Measurements from ENCODE around the gene MECR.
"Not testable (repeated sequence)": the region's sequence is repeated elsewhere in the genome, so short reads cannot be mapped to it uniquely, and the experiment has no call there.

DNA sequence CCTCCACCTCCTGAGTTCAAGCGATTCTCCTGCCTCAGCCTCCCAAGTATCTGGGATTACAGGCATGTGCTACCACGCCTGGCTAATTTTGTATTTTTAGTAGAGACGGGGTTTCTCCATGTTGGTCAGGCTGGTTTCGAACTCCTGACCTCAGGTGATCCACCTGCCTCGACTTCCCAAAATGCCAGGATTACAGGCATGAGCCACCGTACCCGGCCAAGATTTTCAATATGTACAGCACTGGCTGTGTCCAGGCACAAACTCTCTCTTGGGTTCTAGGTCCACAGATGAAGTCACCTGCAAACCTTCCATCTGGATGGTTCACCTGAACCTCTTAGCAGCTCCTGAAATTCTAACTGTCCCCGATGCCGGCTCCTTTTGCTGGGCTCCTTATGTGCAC, 80.4 kb downstream of the MECR start:
- TF ChIP-seq, protein P1, sequence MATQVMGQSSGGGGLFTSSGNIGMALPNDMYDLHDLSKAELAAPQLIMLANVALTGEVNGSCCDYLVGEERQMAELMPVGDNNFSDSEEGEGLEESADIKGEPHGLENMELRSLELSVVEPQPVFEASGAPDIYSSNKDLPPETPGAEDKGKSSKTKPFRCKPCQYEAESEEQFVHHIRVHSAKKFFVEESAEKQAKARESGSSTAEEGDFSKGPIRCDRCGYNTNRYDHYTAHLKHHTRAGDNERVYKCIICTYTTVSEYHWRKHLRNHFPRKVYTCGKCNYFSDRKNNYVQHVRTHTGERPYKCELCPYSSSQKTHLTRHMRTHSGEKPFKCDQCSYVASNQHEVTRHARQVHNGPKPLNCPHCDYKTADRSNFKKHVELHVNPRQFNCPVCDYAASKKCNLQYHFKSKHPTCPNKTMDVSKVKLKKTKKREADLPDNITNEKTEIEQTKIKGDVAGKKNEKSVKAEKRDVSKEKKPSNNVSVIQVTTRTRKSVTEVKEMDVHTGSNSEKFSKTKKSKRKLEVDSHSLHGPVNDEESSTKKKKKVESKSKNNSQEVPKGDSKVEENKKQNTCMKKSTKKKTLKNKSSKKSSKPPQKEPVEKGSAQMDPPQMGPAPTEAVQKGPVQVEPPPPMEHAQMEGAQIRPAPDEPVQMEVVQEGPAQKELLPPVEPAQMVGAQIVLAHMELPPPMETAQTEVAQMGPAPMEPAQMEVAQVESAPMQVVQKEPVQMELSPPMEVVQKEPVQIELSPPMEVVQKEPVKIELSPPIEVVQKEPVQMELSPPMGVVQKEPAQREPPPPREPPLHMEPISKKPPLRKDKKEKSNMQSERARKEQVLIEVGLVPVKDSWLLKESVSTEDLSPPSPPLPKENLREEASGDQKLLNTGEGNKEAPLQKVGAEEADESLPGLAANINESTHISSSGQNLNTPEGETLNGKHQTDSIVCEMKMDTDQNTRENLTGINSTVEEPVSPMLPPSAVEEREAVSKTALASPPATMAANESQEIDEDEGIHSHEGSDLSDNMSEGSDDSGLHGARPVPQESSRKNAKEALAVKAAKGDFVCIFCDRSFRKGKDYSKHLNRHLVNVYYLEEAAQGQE (IDR thresholded peaks at IDR 0.05; ENCODE audit: unreplicated experiment), result not testable (repeated sequence)
- TF ChIP-seq POLR2AphosphoS5 (IDR thresholded peaks at IDR 0.05; ENCODE audit: low read depth), result not testable (repeated sequence)
- TF ChIP-seq, protein P2, sequence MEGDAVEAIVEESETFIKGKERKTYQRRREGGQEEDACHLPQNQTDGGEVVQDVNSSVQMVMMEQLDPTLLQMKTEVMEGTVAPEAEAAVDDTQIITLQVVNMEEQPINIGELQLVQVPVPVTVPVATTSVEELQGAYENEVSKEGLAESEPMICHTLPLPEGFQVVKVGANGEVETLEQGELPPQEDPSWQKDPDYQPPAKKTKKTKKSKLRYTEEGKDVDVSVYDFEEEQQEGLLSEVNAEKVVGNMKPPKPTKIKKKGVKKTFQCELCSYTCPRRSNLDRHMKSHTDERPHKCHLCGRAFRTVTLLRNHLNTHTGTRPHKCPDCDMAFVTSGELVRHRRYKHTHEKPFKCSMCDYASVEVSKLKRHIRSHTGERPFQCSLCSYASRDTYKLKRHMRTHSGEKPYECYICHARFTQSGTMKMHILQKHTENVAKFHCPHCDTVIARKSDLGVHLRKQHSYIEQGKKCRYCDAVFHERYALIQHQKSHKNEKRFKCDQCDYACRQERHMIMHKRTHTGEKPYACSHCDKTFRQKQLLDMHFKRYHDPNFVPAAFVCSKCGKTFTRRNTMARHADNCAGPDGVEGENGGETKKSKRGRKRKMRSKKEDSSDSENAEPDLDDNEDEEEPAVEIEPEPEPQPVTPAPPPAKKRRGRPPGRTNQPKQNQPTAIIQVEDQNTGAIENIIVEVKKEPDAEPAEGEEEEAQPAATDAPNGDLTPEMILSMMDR (conservative IDR thresholded peaks at IDR 0.05; ENCODE audit: low read depth in 2 of 2), result not testable (repeated sequence)
